HEK293 (cell line): Measurements from ENCODE around the gene XRN2.

Experiments
- GFI1B ChIP-seq: fragments of 450-650 bp; formaldehyde crosslinking; IDR thresholded peaks from 2 replicates; pipeline ENCODE4 v1.5.1; 2016; ENCODE audit warnings: missing biosample characterization, missing genetic modification characterization
- ZFP37 ChIP-seq: fragments of 450-650 bp; formaldehyde crosslinking; IDR thresholded peaks from 2 replicates; pipeline ENCODE4 v1.5.1; 2016; ENCODE audit warnings: missing biosample characterization, missing genetic modification characterization
- ZNF121 ChIP-seq: fragments of 450-650 bp; formaldehyde crosslinking; IDR thresholded peaks from 2 replicates; pipeline ENCODE4 v1.5.1; 2016; ENCODE audit warnings: missing biosample characterization, missing genetic modification characterization
- ZNF624 ChIP-seq: fragments of 450-650 bp; formaldehyde crosslinking; IDR thresholded peaks from 2 replicates; pipeline ENCODE4 v1.5.1; 2017; ENCODE audit warnings: missing biosample characterization, missing genetic modification characterization
- ZSCAN4 ChIP-seq: fragments of 450-650 bp; formaldehyde crosslinking; IDR thresholded peaks from 2 replicates; pipeline ENCODE4 v1.5.1; 2017; ENCODE audit warnings: missing biosample characterization, missing genetic modification characterization
- TF ChIP-seq, protein P1 (sequence below): fragments of 450-650 bp; formaldehyde crosslinking; IDR thresholded peaks from 2 replicates; pipeline ENCODE4 v1.5.1; 2016; ENCODE audit warnings: missing biosample characterization, missing genetic modification characterization

DNA sequence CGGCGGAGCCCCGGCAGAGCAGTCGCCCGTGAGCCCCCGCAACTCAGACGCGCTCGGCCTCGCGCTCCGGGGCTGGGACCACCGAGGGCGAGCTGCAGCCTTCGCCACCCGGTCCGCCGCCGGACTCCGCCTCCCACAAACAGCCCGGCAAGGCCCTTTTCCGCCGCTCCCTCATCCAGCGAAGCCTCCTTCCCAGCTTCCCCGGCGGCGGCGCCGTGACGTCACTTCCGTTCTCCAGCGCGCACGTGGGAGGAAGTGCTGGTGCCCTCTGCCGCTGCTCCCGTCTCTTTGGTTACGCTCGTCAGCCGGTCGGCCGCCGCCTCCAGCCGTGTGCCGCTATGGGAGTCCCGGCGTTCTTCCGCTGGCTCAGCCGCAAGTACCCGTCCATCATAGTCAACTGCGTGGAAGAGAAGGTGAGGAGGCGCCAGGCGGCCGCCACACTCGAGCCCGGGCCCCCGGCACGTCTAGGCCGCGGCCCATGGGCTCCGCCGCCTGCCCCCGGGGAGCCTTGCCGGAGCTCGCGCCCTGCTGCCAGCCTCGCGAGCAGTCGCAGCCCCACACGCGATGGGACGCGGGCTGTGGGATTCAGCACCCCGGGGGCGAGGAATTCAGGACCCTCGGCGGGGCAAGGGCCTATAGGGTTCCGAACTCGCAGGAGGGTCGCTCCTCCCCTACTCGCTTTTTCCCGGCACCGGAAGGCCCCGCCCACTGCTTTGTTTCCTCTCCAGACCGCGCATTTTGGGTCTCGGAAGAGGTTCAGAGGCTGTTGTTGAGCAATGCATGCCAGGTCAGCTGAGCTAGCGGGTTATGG is at the start of gene XRN2:
- TF ChIP-seq, protein P1, sequence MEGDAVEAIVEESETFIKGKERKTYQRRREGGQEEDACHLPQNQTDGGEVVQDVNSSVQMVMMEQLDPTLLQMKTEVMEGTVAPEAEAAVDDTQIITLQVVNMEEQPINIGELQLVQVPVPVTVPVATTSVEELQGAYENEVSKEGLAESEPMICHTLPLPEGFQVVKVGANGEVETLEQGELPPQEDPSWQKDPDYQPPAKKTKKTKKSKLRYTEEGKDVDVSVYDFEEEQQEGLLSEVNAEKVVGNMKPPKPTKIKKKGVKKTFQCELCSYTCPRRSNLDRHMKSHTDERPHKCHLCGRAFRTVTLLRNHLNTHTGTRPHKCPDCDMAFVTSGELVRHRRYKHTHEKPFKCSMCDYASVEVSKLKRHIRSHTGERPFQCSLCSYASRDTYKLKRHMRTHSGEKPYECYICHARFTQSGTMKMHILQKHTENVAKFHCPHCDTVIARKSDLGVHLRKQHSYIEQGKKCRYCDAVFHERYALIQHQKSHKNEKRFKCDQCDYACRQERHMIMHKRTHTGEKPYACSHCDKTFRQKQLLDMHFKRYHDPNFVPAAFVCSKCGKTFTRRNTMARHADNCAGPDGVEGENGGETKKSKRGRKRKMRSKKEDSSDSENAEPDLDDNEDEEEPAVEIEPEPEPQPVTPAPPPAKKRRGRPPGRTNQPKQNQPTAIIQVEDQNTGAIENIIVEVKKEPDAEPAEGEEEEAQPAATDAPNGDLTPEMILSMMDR (tag by site-specific recombination) = peak; percentile 88
- TF ChIP-seq ZNF624 = no peak
- TF ChIP-seq GFI1B (tag by site-specific recombination) = no peak
- TF ChIP-seq ZNF121 (tag by site-specific recombination) = no peak
- TF ChIP-seq ZSCAN4 (tag by site-specific recombination) = no peak
- TF ChIP-seq ZFP37 (tag by site-specific recombination) = peak; percentile 89
